HK-2 (cell line): ENCODE data around the gene KCNT2.
"Not testable (repeated sequence)": the region's sequence is repeated elsewhere in the genome, so short reads cannot be mapped to it uniquely, and the experiment has no call there.

Experiments used
- DNase-seq: peaks from one replicate; pipeline ENCODE4 v3.0.0-alpha.2; 2018; ENCODE audit not compliant: unreplicated experiment

KCNT2 gene

GRCh38 chr1:196515904-196516303 lies 92.3 kb downstream of the KCNT2 start:
- no peak for DNase-seq

- DNase-seq = no peak
These were observed 94.4 kb downstream of the KCNT2 start for GRCh38 chr1:196513821-196514220.

GRCh38 chr1:196510451-196510850 lies 97.8 kb downstream of the KCNT2 start:
- DNase-seq = no peak

GRCh38 chr1:196504224-196504623 lies 104.0 kb downstream of the KCNT2 start:
- DNase-seq = not testable (repeated sequence)

- DNase-seq = no peak
These were observed 105.8 kb downstream of the KCNT2 start for GRCh38 chr1:196502437-196502836.

GRCh38 chr1:196501760-196502428 lies 106.3 kb downstream of the KCNT2 start:
- DNase-seq = no peak

- no peak for DNase-seq
These were observed 110.4 kb downstream of the KCNT2 start for GRCh38 chr1:196497817-196498216.

- DNase-seq = no peak
These were observed 113.5 kb downstream of the KCNT2 start for GRCh38 chr1:196494766-196495165.

- DNase-seq = no peak
These were observed 114.4 kb downstream of the KCNT2 start for GRCh38 chr1:196493881-196494280.

- no peak for DNase-seq
These were observed 119.7 kb downstream of the KCNT2 start for GRCh38 chr1:196488579-196488978.

- no peak for DNase-seq
These were observed 121.9 kb downstream of the KCNT2 start for GRCh38 chr1:196486346-196486745.

GRCh38 chr1:196481616-196482015 lies 126.6 kb downstream of the KCNT2 start:
- no peak for DNase-seq

GRCh38 chr1:196477262-196477661 lies 131.0 kb downstream of the KCNT2 start:
- no peak for DNase-seq

- DNase-seq = no peak
These were observed 140.9 kb downstream of the KCNT2 start for GRCh38 chr1:196467230-196467925.

- DNase-seq = peak; percentile 44
These were observed 141.6 kb downstream of the KCNT2 start for GRCh38 chr1:196466654-196467053.

- no peak for DNase-seq
These were observed 142.1 kb downstream of the KCNT2 start for GRCh38 chr1:196466166-196466565.

GRCh38 chr1:196464480-196464941 lies 143.7 kb downstream of the KCNT2 start:
- DNase-seq = no peak

- no peak for DNase-seq
These were observed 146.2 kb downstream of the KCNT2 start for GRCh38 chr1:196462086-196462485.

- DNase-seq = no peak
These were observed 146.7 kb downstream of the KCNT2 start for GRCh38 chr1:196461521-196461920.

- DNase-seq = no peak
These were observed 148.9 kb downstream of the KCNT2 start for GRCh38 chr1:196459383-196459782.

GRCh38 chr1:196454792-196455191 lies 153.4 kb downstream of the KCNT2 start:
- DNase-seq = no peak

- no peak for DNase-seq
These were observed 157.1 kb downstream of the KCNT2 start for GRCh38 chr1:196451103-196451502.
